Neuronal stem cell (in vitro differentiated cells): ENCODE data around the gene KRT8.

Experiments
- DNase-seq: peaks from one replicate; pipeline ENCODE4 v3.0.0-alpha.2; 2013; ENCODE audit warnings: low spot score
- H2AFZ ChIP-seq: one replicate; pipeline ENCODE4 v1.6.1; 2013; ENCODE audit warnings: mild to moderate bottlenecking, low read length, inconsistent platforms
- H2AK5ac ChIP-seq: 2 replicates; pipeline ENCODE4 v1.6.1; 2013; ENCODE audit warnings: low read depth, mild to moderate bottlenecking, inconsistent platforms, low read length, moderate library complexity, mixed read lengths
- H2BK120ac ChIP-seq: 2 replicates; pipeline ENCODE4 v1.6.1; 2013; ENCODE audit warnings: low read depth, mild to moderate bottlenecking, inconsistent platforms, low read length, moderate library complexity, mixed read lengths
- H2BK12ac ChIP-seq: one replicate; pipeline ENCODE4 v1.6.1; 2013; ENCODE audit warnings: low read length, inconsistent platforms
- H2BK15ac ChIP-seq: 2 replicates; pipeline ENCODE4 v1.6.1; 2013; ENCODE audit warnings: mild to moderate bottlenecking, low read length, inconsistent platforms, mixed read lengths
- H2BK5ac ChIP-seq: one replicate; pipeline ENCODE4 v1.6.1; 2013; ENCODE audit warnings: inconsistent platforms, mild to moderate bottlenecking, low read length, moderate library complexity
- H3K14ac ChIP-seq: one replicate; pipeline ENCODE4 v1.6.1; 2013; ENCODE audit warnings: low read length, inconsistent platforms
- H3K18ac ChIP-seq: 2 replicates; pipeline ENCODE4 v1.6.1; 2013; ENCODE audit warnings: low read length, inconsistent platforms
- H3K23ac ChIP-seq: 2 replicates; pipeline ENCODE4 v1.6.1; 2013; ENCODE audit warnings: low read depth, mild to moderate bottlenecking, mixed read lengths, low read length, inconsistent platforms; ENCODE audit not compliant: poor library complexity
- H3K27ac ChIP-seq: replicated peaks from 3 replicates; pipeline ENCODE4 v1.5.1; 2013; ENCODE audit warnings: low read length, inconsistent platforms
- H3K27me3 ChIP-seq, 3 experiments: 2 replicates each; pipeline ENCODE4 v1.6.1; 2013; ENCODE audit warnings: low read length in 3 of 3, mild to moderate bottlenecking in 2 of 3, inconsistent platforms in 1 of 3, low read depth in 1 of 3, mixed read lengths in 1 of 3, moderate library complexity in 1 of 3; ENCODE audit not compliant: control insufficient read depth in 3 of 3, insufficient read depth in 3 of 3
- H3K36me3 ChIP-seq, 2 donors: replicated peaks in 1 of 2; 2 replicates each; pipeline ENCODE4 v1.6.1; 2013; ENCODE audit warnings: low read length in 2 of 2; ENCODE audit not compliant: control insufficient read depth in 2 of 2, insufficient read depth in 2 of 2
- H3K4ac ChIP-seq: 2 replicates; pipeline ENCODE4 v1.6.1; 2013; ENCODE audit warnings: inconsistent platforms, mild to moderate bottlenecking, low read length, moderate library complexity
- H3K4me1 ChIP-seq, 2 donors: 1 replicate in 1 of 2; 2 replicates in 1 of 2; pipeline ENCODE4 v1.6.1; 2013; ENCODE audit warnings: low read length in 2 of 2, low read depth in 1 of 2; ENCODE audit not compliant: control insufficient read depth in 2 of 2, insufficient read depth in 1 of 2
- H3K4me2 ChIP-seq: one replicate; pipeline ENCODE4 v1.6.1; 2013; ENCODE audit warnings: mild to moderate bottlenecking, low read length, inconsistent platforms; ENCODE audit not compliant: insufficient read depth, poor library complexity, severe bottlenecking
- H3K4me3 ChIP-seq, 2 donors: 2 replicates each; pipeline ENCODE4 v1.5.1; 2013; ENCODE audit warnings: low read length in 2 of 2, mild to moderate bottlenecking in 2 of 2, inconsistent platforms in 1 of 2, moderate library complexity in 1 of 2
- H3K79me1 ChIP-seq: one replicate; pipeline ENCODE4 v1.6.1; 2013; ENCODE audit warnings: low read depth, mild to moderate bottlenecking, inconsistent platforms, low read length, moderate library complexity
- H3K9ac ChIP-seq: one replicate; pipeline ENCODE4 v1.6.1; 2013; ENCODE audit warnings: mild to moderate bottlenecking, low read depth, low read length, inconsistent platforms; ENCODE audit not compliant: poor library complexity
- H3K9me3 ChIP-seq, 2 donors: replicated peaks in 1 of 2; 2 replicates each; pipeline versions ENCODE3 to v1.6.1; 2013; ENCODE audit warnings: low read length in 2 of 2, mild to moderate bottlenecking in 2 of 2, inconsistent platforms in 1 of 2, low read depth in 1 of 2, mixed read lengths in 1 of 2, moderate library complexity in 1 of 2; ENCODE audit not compliant: control insufficient read depth in 2 of 2, insufficient read depth in 1 of 2
- H4K8ac ChIP-seq: one replicate; pipeline ENCODE4 v1.6.1; 2013; ENCODE audit warnings: low read depth, mild to moderate bottlenecking, inconsistent platforms, low read length, moderate library complexity
- H4K91ac ChIP-seq: one replicate; pipeline ENCODE4 v1.6.1; 2013; ENCODE audit warnings: low read length, low read depth, mild to moderate bottlenecking, inconsistent platforms; ENCODE audit not compliant: poor library complexity
- WGBS, 2 donors: extraction: QIAGEN DNeasy Blood & Tissue Kit; methylation state at CpG; one replicate each; pipeline ENCODE4 v1.1.7; 2013; ENCODE audit warnings: missing lambda C conversion rate in 2 of 2, mixed read lengths in 1 of 2; ENCODE audit not compliant: insufficient read length in 2 of 2, insufficient replicate concordance in 1 of 2; ENCODE audit errors: extremely low coverage in 2 of 2; 5-methylcytosine and 5-hydroxymethylcytosine counted together

The KRT8 gene

GRCh38 chr12:52899338-52900035, 5.4 kb downstream of the KRT8 start:
- Histone ChIP-seq H4K8ac (no peak overlapping the region), H2BK120ac (no peak overlapping the region), H2BK15ac (no peak overlapping the region), H3K4me1 (no peaks in the 10 kb centered on the region), H2AFZ (no peak overlapping the region), H3K36me3 (peaks cover 0 to 42% of the 10 kb centered on the region in 2 donors), H3K4me3 (no peak overlapping the region), H2AK5ac (no peak overlapping the region), H3K4ac (no peak overlapping the region), H3K18ac (no peak overlapping the region), H3K79me1 (no peaks in the 10 kb centered on the region), H3K9me3 (no peaks in the 10 kb centered on the region), H3K9ac (peak overlapping the region; percentile 4), H2BK12ac (no peak overlapping the region), H3K14ac (no peak overlapping the region), H3K4me2 (no peak overlapping the region), H3K27me3 (peaks cover 0 to 6% (median 0%) of the 10 kb centered on the region in 3 experiments), H3K23ac (no peak overlapping the region), H4K91ac (no peak overlapping the region), H2BK5ac (no peak overlapping the region), H3K27ac (no peak overlapping the region)
- WGBS, 2 donors = no CpG with 5 or more reads among the region's 13 CpGs
- DNase-seq = no peak

DNA sequence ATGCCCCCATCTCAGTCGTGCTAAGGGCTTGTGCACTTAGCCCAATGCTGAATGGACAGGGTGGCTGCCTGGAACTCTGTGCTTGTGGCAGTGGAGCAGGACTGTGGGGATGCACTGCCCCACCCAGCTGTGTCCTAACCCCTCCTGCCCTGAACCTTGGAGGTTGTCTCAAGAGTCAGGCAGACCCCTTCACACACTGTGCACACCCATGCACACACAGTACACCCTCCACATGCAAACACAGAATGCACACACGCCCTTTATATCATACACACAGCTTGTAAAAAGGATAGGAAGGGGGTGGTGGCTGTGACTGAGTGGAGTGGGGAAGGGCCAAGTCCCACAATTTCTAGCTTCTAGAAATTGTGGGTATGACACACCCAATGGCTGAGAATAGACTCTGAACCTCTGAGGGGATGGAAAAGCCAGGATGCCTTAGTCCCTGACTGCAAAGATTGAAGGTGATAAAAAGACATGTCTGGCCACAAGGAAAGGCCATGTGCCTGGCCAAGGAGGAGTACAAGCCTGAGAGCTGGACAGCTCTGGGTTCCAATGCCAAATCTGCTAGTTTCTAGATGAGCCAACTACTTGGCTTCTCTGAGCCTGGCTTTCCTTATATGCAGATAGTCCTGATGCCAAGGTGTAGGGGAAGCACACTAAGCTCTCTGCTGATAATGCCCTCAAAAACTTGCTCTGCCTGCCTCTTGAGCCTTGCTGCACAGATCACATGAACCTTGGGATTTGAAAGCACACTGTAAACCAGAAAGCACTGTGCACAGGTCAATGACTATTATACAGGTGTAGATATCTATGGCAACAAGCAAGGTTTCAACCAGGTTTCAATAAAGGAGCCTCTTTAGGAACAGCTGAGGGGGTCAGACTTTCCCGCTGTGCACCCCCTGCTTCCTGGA, 8.4 kb downstream of the KRT8 start:
- Histone ChIP-seq H2BK15ac (no peak overlapping the region), H2AFZ (no peak overlapping the region), H2AK5ac (no peak overlapping the region), H3K9me3 (no peaks in the 10 kb centered on the region), H3K4me1 (no peaks in the 10 kb centered on the region), H3K36me3 (peaks cover 0 to 35% of the 10 kb centered on the region in 2 donors), H3K18ac (peak overlapping the region; percentile 8), H3K23ac (peak overlapping the region; percentile 13), H3K79me1 (no peaks in the 10 kb centered on the region), H3K27ac (no peak overlapping the region), H2BK120ac (no peak overlapping the region), H3K4ac (no peak overlapping the region), H4K91ac (no peak overlapping the region), H3K9ac (no peak overlapping the region), H2BK12ac (peak overlapping the region; percentile 24), H3K27me3 (no peaks in the 10 kb centered on the region), H2BK5ac (no peak overlapping the region), H3K14ac (no peak overlapping the region), H4K8ac (no peak overlapping the region), H3K4me3 (no peak overlapping the region), H3K4me2 (no peak overlapping the region)
- no CpG with 5 or more reads among the region's 3 CpGs for WGBS, 2 donors
- DNase-seq = no peak

GRCh38 chr12:52895726-52896189, 9.1 kb downstream of the KRT8 start:
- no peak for DNase-seq
- H3K4ac ChIP-seq = no peak overlapping the region
- no peaks in the 10 kb centered on the region for H3K4me1 ChIP-seq
- H3K23ac ChIP-seq = peak overlapping the region; percentile 13
- H2BK15ac ChIP-seq = no peak overlapping the region
- H3K9me3 ChIP-seq = no peaks in the 10 kb centered on the region
- no peak overlapping the region for H4K8ac ChIP-seq
- no peak overlapping the region for H3K9ac ChIP-seq
- H3K27ac ChIP-seq = no peak overlapping the region
- no peak overlapping the region for H2AFZ ChIP-seq
- no peak overlapping the region for H2BK12ac ChIP-seq
- H3K4me2 ChIP-seq = no peak overlapping the region
- no peak overlapping the region for H2BK5ac ChIP-seq
- H3K14ac ChIP-seq = no peak overlapping the region
- H3K4me3 ChIP-seq = no peak overlapping the region
- no peak overlapping the region for H2AK5ac ChIP-seq
- H3K18ac ChIP-seq = peak overlapping the region; percentile 38
- H3K79me1 ChIP-seq = no peaks in the 10 kb centered on the region
- H2BK120ac ChIP-seq = no peak overlapping the region
- no peak overlapping the region for H4K91ac ChIP-seq
- no CpG with 5 or more reads among the region's 2 CpGs for WGBS, 2 donors
- peaks cover 0 to 28% of the 10 kb centered on the region in 2 donors for H3K36me3 ChIP-seq
- H3K27me3 ChIP-seq = no peaks in the 10 kb centered on the region

DNA sequence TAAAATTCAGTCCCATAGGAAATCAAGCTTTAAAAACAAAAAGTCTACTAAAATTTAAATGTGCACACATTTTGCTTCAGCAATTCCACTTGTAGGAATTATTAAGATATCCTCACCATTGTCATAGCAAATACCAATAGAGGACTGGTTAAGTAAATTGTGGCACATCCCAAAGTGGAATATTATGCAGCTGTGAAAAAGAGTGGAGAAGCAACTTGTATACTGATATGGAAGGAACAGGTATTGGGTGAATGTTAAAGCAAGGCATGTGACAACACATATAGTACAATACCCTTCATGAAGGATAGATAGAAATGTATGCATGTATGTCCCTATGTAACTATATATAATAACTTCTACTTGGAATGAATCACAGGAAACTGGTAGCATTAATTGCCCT, 11.9 kb downstream of the KRT8 start:
- no peak overlapping the region for H3K4me3 ChIP-seq
- no peaks in the 10 kb centered on the region for H3K4me1 ChIP-seq
- no peak overlapping the region for H4K8ac ChIP-seq
- H3K23ac ChIP-seq = no peak overlapping the region
- H3K9ac ChIP-seq = no peak overlapping the region
- H3K4me2 ChIP-seq = no peak overlapping the region
- no peak overlapping the region for H2BK15ac ChIP-seq
- H2AFZ ChIP-seq = no peak overlapping the region
- peaks cover 0 to 8% of the 10 kb centered on the region in 2 donors for H3K36me3 ChIP-seq
- H3K18ac ChIP-seq = no peak overlapping the region
- H3K4ac ChIP-seq = no peak overlapping the region
- H2BK5ac ChIP-seq = no peak overlapping the region
- no peaks in the 10 kb centered on the region for H3K27me3 ChIP-seq
- no peaks in the 10 kb centered on the region for H3K9me3 ChIP-seq
- H2BK12ac ChIP-seq = no peak overlapping the region
- no peak overlapping the region for H2BK120ac ChIP-seq
- no peak overlapping the region for H2AK5ac ChIP-seq
- no peak overlapping the region for H3K14ac ChIP-seq
- no peak for DNase-seq
- H3K79me1 ChIP-seq = no peaks in the 10 kb centered on the region
- H4K91ac ChIP-seq = no peak overlapping the region
- no peak overlapping the region for H3K27ac ChIP-seq
